ENCODE results near the gene NUP210L.
A peak's percentile ranks its signal among the peaks of the same experiment; 100 is the strongest.
"Not testable (repeated sequence)": the region's sequence is repeated elsewhere in the genome, so short reads cannot be mapped to it uniquely, and the experiment has no call there.

The NUP210L gene

DNA sequence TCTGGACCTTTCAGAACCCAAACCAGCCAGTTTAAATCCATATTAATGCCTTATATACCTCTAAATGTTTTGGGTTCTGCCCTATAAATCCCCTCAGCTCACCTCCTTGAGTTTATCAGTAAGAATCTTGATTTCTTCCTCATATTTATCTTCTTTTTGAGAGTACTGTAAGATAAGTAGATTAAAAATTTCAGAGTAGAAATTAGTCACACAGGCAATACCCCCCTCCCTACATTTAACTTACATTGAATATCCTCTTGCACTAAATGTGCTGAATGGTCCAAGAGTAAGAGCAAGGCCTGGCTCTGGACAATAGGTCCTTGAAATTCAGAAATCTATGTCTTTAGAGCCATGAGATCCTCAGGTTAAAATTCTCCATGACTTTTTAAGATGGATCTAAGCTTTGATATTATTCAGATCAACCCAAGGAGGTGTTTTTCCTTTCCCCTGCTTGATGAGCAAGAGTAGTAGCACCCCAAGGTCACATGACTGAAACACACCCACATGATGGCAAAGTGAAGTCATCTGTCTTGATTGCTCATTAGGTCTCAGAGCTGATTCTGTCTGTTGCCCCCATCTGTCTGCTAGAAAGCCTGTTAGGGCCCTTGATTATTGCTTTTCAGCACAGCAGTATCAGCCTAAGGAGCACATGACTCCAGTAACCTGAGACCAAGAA lies 15.8 kb upstream of the NUP210L start:
- no peak for DNase-seq (ENCODE audit: low spot score)

DNA sequence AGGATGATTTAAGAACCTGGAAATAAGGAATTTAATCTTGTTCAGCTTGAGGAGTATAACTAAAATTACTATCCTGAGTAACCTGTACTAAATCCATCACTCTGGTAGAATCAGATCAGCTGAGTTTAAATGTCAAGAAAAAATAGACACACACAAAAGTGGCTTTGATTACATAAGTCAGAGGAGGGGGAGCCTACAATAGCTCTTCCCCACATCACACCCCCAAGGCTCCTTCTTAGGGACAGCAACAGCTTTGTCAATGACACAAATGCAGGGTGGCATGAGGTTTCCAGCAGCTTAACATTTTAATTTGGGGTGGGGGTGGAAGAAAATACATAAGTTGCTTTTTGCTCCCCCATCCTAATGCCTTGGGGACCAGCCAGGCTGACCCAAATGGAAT lies 12.6 kb upstream of the NUP210L start:
- no peak for DNase-seq (ENCODE audit: low spot score)

GRCh38 chr1:154166207-154166606 lies 11.3 kb upstream of the NUP210L start:
- no peak for DNase-seq (ENCODE audit: low spot score)

GRCh38 chr1:154159554-154159953 lies 4.7 kb upstream of the NUP210L start:
- DNase-seq (ENCODE audit: low spot score) = no peak

DNA sequence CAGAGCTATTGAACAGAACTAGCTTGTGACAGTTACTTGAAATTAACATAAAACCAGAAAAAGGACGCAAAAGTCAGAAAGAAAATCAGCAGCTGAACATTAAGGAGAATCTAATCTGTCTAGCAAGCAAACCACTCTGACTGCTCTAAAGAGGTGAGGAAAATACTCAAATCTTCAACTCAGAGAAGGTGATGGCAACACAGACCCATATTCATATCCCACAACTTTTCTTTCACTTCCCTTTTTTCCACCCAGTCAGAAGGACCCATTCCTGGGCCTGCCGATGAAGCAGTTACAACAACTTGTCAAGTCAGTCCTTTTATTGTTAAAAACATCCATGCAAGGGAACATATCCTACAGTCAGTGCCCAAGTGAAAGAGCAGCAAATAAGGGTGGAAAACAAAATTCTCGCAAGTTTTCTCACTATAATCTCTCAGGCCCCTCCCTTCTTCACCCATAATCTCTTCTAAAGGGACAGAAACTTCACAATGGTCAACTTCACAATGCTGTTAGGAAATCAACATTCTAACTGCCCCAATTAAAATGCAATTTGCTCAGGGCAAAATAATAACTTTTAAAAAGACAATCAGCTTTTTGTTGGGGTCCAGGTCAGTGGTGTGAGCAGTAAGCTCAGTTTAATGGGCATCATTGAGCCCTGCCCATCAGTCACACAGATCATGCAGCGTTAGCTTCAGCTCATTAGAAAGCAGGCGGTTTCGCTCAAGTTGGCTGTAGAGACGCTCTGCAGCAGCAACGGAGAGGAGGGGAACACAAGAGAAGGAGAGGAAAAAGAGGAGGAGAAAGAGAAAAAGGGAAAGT lies 3.6 kb upstream of the NUP210L start:
- DNase-seq (ENCODE audit: low spot score) = no peak

- peak; percentile 87 for DNase-seq (ENCODE audit: low spot score)
Observed at GRCh38 chr1:154157520-154158306, 2.8 kb upstream of the NUP210L start.

- DNase-seq (ENCODE audit: low spot score) = no peak
Observed at GRCh38 chr1:154155251-154155650, 378 bp upstream of the NUP210L start.

GRCh38 chr1:154154053-154154452 lies 820 bp downstream of the NUP210L start:
- no peak for DNase-seq (ENCODE audit: low spot score)

DNA sequence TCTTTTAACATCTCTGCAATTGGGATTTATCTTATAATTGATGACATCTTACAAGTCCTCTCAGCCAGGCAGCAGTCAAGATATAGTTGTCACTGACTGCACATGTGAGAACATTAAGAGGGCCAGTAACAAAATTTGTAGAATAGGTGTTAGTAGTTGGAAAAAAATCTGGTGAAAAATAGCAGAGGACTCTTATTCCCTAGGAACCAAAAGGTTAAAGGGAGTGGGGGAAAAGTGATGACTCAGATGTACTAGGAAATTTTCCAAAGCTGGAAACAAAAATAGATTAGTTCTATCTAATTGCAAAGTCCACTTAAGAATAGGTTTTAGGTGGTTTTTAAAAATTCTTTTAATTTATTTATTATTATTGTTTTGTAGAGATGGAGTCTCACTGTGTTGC lies 3.6 kb downstream of the NUP210L start:
- no peak for DNase-seq (ENCODE audit: low spot score)

GRCh38 chr1:154148807-154149206 lies 6.1 kb downstream of the NUP210L start:
- no peak for DNase-seq (ENCODE audit: low spot score)

DNA sequence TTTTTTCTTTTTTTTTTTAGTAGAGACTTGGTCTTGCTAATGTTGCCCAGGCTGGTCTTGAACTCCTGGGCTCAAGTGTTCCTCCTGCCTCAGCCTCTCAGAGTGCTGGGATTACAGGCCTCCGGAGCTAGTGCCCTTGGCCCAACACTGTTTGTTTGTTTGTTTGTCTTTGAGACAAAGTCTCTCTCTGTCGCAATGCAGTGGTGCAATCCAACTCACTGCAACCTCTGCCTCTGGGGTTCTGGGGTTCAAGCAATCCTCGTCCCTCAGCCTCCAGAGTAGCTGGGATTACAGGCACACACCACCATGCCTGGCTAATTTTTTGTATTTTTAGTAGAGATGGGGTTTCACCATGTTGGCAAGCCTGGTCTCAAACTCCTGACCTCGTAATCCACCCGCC lies 7.4 kb downstream of the NUP210L start:
- DNase-seq (ENCODE audit: low spot score) = not testable (repeated sequence)

- no peak for DNase-seq (ENCODE audit: low spot score)
Observed at GRCh38 chr1:154145986-154146385, 8.9 kb downstream of the NUP210L start.

- DNase-seq (ENCODE audit: low spot score) = no peak
Observed at GRCh38 chr1:154142358-154142757, 12.5 kb downstream of the NUP210L start.

DNA sequence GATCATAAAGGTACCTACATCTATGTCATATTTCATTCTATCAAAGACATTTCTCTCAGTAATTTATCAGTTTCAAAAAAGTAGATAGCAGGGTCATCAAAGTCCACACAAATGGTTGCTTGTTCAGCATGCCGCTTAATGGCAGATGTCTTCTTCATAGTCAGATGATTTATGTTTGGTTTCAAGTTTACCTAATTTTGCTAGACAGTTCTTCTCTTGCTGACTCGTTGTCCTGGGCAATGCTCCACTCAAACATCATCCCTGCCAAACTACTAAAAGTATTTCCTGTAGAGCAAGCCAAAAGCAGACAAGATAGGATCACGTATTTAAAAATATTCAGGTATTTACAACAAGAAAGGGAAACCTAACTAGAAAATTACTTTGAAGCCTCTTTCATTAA lies 13.6 kb downstream of the NUP210L start:
- no peak for DNase-seq (ENCODE audit: low spot score)

- DNase-seq (ENCODE audit: low spot score) = no peak
Observed at GRCh38 chr1:154137888-154138287, 17.0 kb downstream of the NUP210L start.

DNA sequence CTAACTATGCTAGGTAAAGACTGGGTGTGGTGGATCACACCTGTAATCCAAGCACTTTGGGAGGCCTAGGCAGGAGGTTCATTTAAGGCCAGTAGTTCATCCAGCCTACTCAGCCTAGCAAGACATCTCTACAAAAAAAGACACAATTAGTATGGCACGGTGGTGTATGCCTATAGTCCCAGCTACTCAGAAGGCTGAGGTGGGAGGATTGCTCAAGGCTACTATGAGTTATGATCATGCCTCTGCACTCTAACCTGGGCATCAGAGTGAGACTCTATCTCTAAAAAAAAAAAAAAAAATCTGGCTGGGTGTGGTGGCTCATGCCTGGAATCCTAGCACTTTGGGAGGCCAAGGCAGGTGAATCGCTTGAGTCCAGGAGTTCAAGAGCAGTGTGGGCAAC lies 21.6 kb downstream of the NUP210L start:
- DNase-seq (ENCODE audit: low spot score) = no peak

GRCh38 chr1:154129391-154129970 lies 25.4 kb downstream of the NUP210L start:
- DNase-seq (ENCODE audit: low spot score) = no peak

DNA sequence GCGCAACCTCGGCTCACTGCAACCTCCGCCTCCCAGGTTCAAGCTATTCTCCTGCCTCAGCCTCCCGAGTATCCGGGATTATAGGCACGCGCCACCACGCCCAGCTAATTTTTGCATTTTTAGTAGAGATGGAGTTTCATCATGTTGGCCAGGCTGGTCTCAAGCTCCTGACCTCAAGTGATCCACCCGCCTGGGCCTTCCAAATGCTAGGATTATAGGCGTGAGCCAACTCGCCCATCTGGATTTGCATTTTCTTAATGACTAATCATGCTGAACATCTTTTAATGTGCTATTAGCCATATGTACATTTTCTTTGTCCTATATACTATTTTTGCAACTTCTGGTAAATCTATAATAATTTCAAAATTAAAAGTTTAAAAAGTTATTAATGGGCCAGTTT lies 31.7 kb downstream of the NUP210L start:
- not testable (repeated sequence) for DNase-seq (ENCODE audit: low spot score)

DNA sequence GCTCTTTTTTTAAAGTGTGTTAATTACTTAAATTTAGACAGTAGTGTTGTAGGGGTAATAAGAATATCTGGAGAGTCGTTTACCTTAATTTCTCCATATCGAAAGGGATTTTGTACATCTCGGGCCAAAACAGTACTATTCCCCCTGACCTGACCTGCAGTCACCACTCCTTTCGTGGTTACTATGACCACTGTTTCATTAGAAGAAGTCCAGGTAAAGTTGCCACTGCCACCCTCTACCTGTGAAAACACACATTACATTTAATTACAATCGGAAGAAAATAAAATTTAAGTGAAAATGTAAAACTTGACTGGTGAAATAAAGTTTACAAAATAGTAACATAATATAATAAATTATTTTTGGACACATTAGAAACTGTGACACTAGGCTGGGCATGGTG lies 37.2 kb downstream of the NUP210L start:
- DNase-seq (ENCODE audit: low spot score) = no peak

GRCh38 chr1:154115180-154115579 lies 39.7 kb downstream of the NUP210L start:
- DNase-seq (ENCODE audit: low spot score) = no peak

DNA sequence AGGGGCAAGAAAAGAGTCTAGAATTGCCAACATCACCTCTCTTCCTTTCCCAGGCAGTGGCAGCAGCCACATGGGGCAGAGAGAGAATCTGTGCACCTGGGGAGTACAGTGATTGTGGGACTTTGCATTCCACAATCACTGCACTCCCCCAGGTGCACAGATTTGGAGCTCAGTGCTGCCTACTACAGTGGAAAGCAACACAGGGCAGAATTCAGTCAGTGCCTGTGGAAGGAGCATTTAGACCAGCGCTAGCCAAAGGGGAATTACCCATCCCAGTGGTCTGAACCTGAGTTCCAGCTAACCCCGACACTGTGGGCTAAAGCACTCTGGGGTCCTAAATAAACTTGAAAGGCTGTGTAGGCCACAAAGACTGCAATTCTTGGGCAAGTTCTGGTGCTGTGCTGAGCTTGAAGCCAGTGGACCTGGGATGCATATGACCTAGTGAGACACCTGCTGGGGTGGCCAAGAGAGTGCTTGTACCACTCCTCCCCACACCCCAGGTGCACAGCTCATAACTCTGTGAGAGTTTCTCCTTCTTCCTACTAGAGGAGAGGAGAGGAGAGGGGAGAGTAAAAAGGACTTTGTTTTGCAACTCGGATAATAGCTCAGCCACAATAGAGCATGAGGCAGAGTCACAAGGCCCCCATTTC lies 50.3 kb downstream of the NUP210L start:
- no peak for DNase-seq (ENCODE audit: low spot score)

DNA sequence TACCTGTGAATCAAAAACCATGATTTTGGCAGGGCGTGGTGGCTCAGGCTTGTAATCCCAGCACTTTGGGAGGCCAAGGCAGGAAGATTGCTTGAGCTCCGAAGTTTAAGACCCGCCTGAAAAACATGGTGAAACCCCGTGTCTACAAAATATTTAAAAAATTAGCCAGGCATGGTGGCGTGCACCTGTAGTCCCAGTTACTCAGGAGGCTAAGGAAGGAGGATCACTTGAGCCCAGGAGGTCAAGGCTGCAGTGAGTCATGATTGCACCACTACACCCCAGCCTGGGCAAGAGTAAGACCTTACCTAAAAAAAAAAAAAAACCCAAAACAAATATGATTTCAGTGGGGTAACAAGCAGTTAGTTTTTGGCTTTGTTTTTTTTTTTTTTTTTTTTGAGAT lies 54.7 kb downstream of the NUP210L start:
- not testable (repeated sequence) for DNase-seq (ENCODE audit: low spot score)
